GM19463 (cell line): Measurements from ENCODE around the gene BATF2.

Experiments used
- ATAC-seq: cut with Tn5 transposase; IDR thresholded peaks from one replicate; pipeline ENCODE4 v1.9.1; 2021; ENCODE audit warnings: mild to moderate bottlenecking, moderate library complexity; ENCODE audit not compliant: unreplicated experiment

Gene BATF2

GRCh38 chr11:64970731-64971151, 26.0 kb downstream of the BATF2 start:
- ATAC-seq: no peak

- no peak for ATAC-seq
Measured at GRCh38 chr11:64969209-64969608, 27.6 kb downstream of the BATF2 start.

- ATAC-seq: no peak
Measured at GRCh38 chr11:64967375-64967774, 29.4 kb downstream of the BATF2 start.

- no peak for ATAC-seq
Measured at GRCh38 chr11:64963072-64963631, 33.6 kb downstream of the BATF2 start.

- ATAC-seq: no peak
Measured at GRCh38 chr11:64960719-64961118, 36.1 kb downstream of the BATF2 start.

- no peak for ATAC-seq
Measured at GRCh38 chr11:64959498-64959897, 37.3 kb downstream of the BATF2 start.

GRCh38 chr11:64954201-64954600, 42.6 kb downstream of the BATF2 start:
- ATAC-seq: no peak

GRCh38 chr11:64951529-64951928, 45.2 kb downstream of the BATF2 start:
- ATAC-seq: no peak

GRCh38 chr11:64947208-64947814, 49.5 kb downstream of the BATF2 start:
- no peak for ATAC-seq
